Stimulated activated CD4-positive, alpha-beta T cell treated with anti-CD3 and anti-CD28 coated beads, Interleukin-2, amount 100 ng/mL, for 48 hours (primary cell): ENCODE data around the gene IL5RA.

Experiments
- DNase-seq, 2 donors: peaks; one replicate each; pipeline ENCODE4 v3.0.0-alpha.2; 2020

The IL5RA gene

GRCh38 chr3:3107181-3107580 lies 3.0 kb downstream of the IL5RA start:
- DNase-seq = no peak

DNA sequence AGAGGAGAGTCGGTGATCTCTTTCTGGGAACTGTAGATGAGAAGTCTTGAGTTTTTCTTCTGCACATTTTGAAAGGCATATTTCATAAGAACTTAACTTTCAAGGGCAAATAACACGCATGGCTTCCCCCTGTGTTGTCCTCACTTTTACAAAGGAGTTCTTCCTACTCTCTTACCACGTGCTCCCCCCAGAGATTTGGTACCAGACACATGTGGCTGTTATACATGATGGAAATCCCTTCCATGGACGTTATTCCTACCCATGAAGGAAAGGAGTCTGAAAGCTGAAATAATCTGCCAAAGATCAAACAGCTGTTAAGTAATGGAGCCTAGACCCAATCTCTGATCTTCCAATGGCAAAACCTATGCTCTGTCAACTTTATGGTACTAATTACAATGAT lies 4.4 kb downstream of the IL5RA start:
- no peak for DNase-seq

- no peak for DNase-seq
These were observed 4.9 kb downstream of the IL5RA start for GRCh38 chr3:3105246-3105645.

GRCh38 chr3:3102751-3103150 lies 7.4 kb downstream of the IL5RA start:
- DNase-seq = no peak

DNA sequence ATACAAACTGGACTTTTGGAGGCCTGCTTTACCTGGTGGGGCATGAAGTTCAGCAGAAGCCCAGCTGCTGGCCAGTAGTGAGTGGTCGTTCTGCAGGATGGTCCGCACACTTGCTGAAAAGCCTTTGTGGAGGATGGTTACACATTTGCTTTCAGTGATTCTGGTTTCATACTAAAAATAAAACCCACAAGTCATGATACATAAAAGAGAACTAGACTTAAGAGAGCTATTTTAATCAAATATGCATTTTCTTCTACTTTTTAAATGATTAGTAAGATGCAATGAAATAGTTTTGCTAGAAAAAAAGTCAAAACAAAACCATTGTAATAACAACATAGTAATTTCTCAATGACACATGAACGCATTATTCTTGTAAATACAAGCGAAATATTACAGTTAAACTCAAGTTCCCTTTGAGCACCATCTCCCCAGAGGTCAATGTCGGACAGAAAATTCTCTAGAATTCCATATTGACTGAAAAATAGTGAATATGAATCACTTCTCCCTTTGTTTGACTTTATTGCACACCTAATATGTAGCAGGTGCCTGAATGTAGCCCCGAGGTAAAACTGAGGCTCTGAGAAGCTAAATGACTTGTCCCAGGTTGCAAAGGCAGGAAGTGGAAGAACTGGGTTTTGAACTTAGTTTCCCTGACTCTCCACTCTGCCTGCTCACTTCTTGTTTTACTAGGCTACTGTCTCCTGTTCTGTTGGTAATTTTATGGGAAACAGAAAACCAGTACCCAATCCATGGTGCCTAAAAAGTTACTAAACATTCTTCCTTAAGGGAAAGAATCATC lies 8.3 kb downstream of the IL5RA start:
- no peak for DNase-seq

- no peak for DNase-seq
These were observed 12.2 kb downstream of the IL5RA start for GRCh38 chr3:3097958-3098357.

DNA sequence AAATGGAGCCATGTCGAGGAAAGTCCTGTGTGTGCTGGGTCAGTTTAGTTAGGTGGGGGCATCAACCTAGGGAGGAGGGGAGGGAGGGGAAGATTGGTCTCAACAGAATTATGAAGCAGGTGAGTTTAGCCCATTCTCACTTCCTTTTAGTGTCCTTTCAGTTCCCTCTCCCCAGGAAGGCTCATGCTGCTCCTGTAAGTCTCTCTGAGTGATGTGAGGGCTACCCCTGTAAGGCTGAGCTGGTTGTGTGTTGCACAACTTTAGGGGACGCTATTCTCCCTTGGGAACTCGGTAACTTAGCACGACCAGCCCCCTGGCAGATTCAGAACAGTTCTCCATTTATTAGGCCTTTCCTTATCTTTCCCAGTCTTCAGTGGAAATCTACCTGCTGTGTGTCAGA lies 21.2 kb downstream of the IL5RA start:
- no peak for DNase-seq

GRCh38 chr3:3087716-3088465 lies 22.3 kb downstream of the IL5RA start:
- DNase-seq = no peak

DNA sequence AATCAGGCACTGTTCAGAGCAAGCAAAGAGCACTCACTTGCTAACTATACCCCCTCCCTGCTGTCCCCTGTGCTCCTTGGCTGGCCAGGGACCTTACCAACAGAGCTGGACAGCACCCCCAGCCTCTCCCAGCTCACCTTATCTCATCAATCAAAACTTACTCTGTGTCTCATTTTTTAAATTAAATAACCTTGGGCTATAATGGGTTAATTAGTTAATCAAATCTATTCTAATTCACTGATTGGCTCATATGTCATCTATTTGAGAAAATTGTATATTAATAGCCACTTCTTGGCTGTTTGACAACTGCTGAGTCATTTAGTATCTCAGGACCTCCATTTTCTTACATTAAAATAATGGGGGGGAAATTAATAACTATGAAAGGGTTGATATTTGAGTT lies 22.9 kb downstream of the IL5RA start:
- DNase-seq = no peak

DNA sequence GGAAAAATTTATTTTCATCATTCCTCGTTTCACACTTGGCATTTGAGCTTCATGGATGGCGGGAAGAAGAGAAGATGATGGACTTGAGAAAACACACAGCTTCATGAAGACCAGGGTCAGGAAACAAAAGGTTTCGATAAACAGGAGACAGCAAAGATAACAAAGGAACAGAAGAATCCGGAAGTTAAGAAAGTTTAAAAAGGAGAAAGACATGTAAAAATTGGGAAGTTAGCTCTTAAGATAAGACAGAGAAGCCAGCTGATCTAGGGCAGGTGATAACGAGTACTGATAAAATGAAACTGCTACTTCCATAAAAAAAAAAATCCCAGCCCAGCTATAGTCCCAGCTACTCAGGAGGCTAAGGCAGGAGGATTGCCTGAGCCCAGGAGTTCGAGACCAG lies 23.9 kb downstream of the IL5RA start:
- no peak for DNase-seq

DNA sequence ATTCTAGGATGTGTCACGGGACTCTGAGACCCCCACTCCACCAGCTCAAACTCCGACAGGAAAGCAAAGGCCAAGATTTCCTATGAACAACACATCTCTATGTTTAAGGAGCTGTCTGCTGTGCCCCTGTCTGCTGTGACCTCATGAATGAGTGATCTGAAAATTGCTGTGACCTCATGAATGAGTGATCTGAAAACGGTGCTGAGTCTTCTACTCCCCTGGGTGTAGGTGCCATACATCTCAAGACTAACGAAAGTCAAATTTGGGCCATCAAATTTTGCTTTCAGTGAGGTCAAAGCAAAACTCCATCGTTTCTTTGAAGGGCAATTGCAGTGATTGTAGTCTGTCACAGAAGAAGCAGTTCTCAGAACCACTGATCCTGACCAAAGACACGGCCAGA lies 24.4 kb downstream of the IL5RA start:
- DNase-seq = no peak

- no peak for DNase-seq
These were observed 25.3 kb downstream of the IL5RA start for GRCh38 chr3:3084890-3085289.

DNA sequence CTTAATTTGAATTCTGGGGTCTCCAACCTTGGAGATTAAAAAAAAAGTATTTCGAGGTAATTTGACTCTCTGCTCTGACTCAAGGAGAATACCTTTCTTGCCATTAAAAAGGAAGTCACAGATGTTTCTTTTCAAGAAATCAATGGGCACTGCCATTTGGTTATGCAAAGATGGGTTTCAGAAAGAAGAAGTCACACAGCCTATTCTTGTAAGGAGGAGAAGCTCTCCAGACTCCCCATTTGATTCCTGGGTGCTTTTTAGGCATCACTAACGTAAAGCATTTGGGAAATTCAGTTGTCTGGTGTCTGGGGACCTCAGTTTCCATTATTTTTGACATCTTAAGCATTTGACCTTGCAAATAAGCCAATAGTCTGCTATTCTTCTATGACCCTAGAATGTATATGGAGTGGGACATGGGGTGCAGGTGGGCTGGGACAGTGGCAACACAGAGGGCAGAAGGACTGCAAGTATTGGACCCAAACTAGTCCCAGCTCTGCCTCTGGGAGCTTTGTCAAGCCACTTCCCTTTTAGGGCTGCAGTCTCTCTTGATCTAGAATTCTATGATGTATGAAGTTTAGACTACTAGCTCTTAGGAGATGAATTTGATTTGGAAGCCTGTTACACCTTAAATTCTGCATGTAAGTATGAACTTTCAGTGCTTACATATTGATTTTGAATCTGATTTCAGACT lies 27.8 kb downstream of the IL5RA start:
- DNase-seq = no peak

GRCh38 chr3:3081381-3082233 lies 28.6 kb downstream of the IL5RA start:
- DNase-seq = no peak

DNA sequence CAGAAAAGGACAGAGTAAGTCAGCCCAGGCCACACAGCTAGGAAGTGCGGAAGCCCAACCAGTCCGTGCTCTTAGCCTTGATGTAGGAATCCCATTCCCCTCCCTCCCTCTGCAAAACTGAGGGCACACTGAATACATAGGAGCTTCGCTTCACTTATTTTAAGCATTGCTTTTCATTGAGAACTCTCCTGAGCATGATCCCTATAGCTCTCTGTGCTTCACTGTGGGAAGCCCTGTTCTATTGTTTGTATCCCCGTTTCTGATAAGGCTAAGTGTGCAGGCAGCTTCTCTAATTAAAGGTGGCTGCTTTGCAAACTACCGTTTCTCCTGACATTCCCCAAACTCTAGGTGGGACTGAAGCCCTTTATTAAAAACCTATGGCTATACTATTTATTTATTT lies 29.9 kb downstream of the IL5RA start:
- no peak for DNase-seq

DNA sequence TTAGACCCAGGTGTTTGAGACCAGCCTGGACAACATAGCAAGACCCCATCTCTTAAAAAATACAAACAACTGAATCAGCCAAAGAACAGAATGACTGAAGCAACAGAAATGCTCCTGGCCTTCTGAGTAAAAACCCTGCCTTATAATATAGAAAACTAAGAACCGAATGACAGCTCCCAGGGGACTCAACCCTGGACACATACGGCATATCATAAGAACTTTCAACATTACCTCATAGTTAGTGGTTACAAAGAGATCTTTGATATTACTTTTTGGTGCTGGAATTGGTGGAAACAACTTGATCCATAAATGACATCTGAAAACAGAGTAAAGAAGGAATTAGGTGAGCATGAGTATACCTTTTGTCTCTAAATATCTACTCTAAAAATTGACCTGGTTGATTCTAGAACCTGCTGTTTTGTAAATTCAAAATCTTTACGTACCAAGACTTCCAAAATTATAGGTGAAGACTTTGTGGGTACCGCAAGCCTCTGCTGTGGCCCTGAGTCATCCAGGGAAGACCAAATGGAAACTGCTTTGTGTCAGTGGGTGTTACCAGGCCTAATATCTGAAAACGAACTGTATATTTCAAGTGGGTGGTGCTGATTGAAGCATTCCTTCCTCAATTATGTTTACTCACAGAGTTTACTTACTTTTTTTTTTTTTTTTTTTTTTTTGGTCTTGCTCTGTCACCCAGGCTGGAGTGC lies 35.5 kb downstream of the IL5RA start:
- DNase-seq = no peak

- DNase-seq = no peak
These were observed 39.0 kb downstream of the IL5RA start for GRCh38 chr3:3071136-3071535.

DNA sequence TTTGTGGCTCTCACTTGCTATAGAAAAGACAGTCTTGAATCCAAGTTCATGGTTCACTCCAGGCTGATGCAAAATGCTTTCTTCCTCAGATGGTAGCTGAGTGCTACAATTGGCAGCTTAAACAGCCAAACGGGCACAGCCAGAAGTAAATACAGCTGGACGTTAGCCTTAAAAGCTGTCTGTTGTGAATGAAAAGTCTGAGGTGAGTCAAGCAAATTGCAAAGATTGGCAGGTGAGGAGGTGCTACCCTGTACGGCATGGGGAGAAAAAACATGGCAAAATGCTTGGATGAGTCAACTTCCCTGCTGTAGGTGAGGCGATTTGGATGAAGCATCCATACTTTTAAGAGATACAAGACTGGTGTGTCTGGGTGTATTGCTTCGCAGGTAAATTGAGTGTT lies 40.5 kb downstream of the IL5RA start:
- no peak for DNase-seq

- DNase-seq = no peak
These were observed 41.8 kb downstream of the IL5RA start for GRCh38 chr3:3068358-3068881.

DNA sequence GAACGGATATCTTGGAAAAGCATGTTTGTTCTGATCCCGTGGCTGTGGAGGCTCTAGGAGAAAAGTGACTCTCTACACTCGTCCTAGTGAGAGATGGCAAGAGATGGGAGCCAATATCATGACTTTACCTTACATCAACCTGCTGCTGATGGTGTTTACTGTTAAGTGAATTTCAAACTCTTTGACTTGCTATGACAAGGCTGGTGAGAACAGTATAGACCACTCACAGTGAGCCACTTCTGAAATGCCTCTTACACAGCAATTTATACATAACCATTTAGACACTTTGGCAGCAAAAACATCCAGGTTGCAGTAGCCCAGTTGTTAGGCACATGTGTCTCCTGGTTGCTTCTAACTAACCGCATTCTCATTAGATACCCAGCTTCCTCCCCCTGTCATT lies 43.3 kb downstream of the IL5RA start:
- DNase-seq = no peak

GRCh38 chr3:3066378-3066777 lies 43.8 kb downstream of the IL5RA start:
- DNase-seq = no peak

GRCh38 chr3:3065876-3066275 lies 44.3 kb downstream of the IL5RA start:
- no peak for DNase-seq
